Parathyroid adenoma (tissue), 2 donors: Measurements from ENCODE around the gene OVOL3.

Source experiments
- H2AFZ ChIP-seq: fragments of 300-600 bp; sonication (generic); one replicate; pipeline ENCODE4 v1.7.0; 2017; ENCODE audit warnings: antibody characterized with exemption, mild to moderate bottlenecking
- H3K27ac ChIP-seq: fragments of 300-600 bp; sonication (generic); one replicate; pipeline ENCODE4 v1.7.0; 2017
- H3K27me3 ChIP-seq: fragments of 300-600 bp; sonication (generic); one replicate; pipeline ENCODE4 v1.7.0; 2017; ENCODE audit warnings: low read length; ENCODE audit not compliant: control insufficient read depth, insufficient read depth
- H3K36me3 ChIP-seq: fragments of 300-600 bp; sonication (generic); one replicate; pipeline ENCODE4 v1.7.0; 2017; ENCODE audit warnings: low read length; ENCODE audit not compliant: control insufficient read depth, insufficient read depth
- H3K4me1 ChIP-seq: fragments of 300-600 bp; sonication (generic); one replicate; pipeline ENCODE4 v1.7.0; 2017; ENCODE audit warnings: control low read depth
- H3K4me2 ChIP-seq: fragments of 300-600 bp; sonication (generic); one replicate; pipeline ENCODE4 v1.7.0; 2017; ENCODE audit warnings: low read length
- H3K4me3 ChIP-seq: fragments of 300-600 bp; sonication (generic); one replicate; pipeline ENCODE4 v1.7.0; 2017; ENCODE audit warnings: low read depth, low read length
- H3K79me2 ChIP-seq: fragments of 300-600 bp; sonication (generic); one replicate; pipeline ENCODE4 v1.7.0; 2017; ENCODE audit warnings: control low read depth
- H3K9ac ChIP-seq: fragments of 300-600 bp; sonication (generic); one replicate; pipeline ENCODE4 v1.7.0; 2017; ENCODE audit warnings: mild to moderate bottlenecking
- H3K9me3 ChIP-seq: fragments of 300-600 bp; sonication (generic); one replicate; pipeline ENCODE4 v1.7.0; 2017; ENCODE audit warnings: low read length; ENCODE audit not compliant: control insufficient read depth
- TF ChIP-seq, protein P1 (sequence below): fragments of 300-600 bp; sonication (generic); IDR thresholded peaks from one replicate; pipeline ENCODE4 v1.7.0; 2017; ENCODE audit warnings: antibody characterized with exemption, mild to moderate bottlenecking
- donor health status: primary hyperparathyroidism.

OVOL3 gene

DNA sequence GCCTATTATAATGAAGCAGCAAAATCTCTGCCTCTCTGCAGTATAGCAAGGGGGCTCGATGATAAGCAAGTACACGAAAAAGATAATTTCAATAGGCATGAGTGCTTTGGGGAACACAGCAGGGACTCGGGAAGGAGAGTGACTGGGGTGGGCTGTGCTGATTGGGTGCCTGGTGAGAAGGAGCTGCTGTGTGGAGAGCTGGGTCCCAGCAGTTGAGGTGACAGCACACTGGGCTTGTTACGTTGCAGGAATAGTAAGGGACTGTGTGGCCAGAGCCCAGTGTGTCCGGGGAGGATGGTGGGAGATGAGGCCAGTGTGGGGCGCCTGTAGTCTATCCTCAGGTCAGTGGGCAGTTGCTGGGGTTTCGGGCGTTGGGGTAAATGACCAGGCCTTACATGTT is 38.9 kb upstream of the OVOL3 start:
- Histone ChIP-seq H3K4me1 (no peaks in the 10 kb centered on the region), H3K9me3 (no peaks in the 10 kb centered on the region), H3K9ac (no peak overlapping the region), H2AFZ (no peak overlapping the region), H3K36me3 (no peaks in the 10 kb centered on the region), H3K4me3 (no peak overlapping the region), H3K4me2 (no peak overlapping the region), H3K79me2 (no peaks in the 10 kb centered on the region), H3K27ac (no peak overlapping the region), H3K27me3 (no peaks in the 10 kb centered on the region)
- TF ChIP-seq, protein P1, sequence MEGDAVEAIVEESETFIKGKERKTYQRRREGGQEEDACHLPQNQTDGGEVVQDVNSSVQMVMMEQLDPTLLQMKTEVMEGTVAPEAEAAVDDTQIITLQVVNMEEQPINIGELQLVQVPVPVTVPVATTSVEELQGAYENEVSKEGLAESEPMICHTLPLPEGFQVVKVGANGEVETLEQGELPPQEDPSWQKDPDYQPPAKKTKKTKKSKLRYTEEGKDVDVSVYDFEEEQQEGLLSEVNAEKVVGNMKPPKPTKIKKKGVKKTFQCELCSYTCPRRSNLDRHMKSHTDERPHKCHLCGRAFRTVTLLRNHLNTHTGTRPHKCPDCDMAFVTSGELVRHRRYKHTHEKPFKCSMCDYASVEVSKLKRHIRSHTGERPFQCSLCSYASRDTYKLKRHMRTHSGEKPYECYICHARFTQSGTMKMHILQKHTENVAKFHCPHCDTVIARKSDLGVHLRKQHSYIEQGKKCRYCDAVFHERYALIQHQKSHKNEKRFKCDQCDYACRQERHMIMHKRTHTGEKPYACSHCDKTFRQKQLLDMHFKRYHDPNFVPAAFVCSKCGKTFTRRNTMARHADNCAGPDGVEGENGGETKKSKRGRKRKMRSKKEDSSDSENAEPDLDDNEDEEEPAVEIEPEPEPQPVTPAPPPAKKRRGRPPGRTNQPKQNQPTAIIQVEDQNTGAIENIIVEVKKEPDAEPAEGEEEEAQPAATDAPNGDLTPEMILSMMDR, result no peak

DNA sequence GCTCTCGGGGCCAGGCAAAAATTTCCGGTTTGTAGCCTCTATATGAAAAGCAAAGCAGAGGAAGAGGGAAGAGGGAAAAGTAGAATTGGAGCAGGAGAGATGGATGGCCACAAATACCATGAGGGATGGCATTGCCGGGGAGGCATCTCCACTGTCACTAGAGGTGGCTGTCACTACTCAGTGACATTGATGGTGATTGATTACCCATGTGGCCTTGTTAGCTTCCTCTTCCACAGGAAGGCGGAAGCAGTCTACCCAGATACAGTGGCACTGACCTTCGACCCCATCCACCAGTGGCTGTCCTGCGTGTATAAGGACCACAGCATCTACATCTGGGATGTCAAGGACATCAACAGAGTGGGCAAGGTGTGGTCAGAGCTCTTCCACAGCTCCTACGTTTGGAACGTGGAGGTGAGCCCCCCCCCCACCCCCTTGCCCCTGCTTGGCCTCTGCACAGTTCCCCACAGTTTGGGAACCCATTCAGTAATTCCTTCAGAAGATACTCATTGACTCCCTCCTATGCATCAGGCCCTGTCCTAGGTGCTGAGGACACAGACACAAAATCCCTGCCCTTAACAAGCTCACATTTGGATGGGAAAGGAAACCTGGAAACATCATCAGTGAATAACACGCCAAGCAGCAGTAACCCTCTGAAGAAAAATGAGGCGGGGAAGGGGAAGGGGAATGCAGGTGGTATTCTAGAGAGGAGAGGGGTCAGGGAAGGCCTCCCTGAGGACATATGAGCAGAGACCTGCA is 37.6 kb upstream of the OVOL3 start:
- Histone ChIP-seq H2AFZ (no peak overlapping the region), H3K9ac (no peak overlapping the region), H3K27ac (no peak overlapping the region), H3K4me2 (no peak overlapping the region), H3K9me3 (no peaks in the 10 kb centered on the region), H3K36me3 (no peaks in the 10 kb centered on the region), H3K4me3 (no peak overlapping the region), H3K27me3 (no peaks in the 10 kb centered on the region), H3K79me2 (no peaks in the 10 kb centered on the region), H3K4me1 (no peaks in the 10 kb centered on the region)
- TF ChIP-seq, protein P1, result no peak

DNA sequence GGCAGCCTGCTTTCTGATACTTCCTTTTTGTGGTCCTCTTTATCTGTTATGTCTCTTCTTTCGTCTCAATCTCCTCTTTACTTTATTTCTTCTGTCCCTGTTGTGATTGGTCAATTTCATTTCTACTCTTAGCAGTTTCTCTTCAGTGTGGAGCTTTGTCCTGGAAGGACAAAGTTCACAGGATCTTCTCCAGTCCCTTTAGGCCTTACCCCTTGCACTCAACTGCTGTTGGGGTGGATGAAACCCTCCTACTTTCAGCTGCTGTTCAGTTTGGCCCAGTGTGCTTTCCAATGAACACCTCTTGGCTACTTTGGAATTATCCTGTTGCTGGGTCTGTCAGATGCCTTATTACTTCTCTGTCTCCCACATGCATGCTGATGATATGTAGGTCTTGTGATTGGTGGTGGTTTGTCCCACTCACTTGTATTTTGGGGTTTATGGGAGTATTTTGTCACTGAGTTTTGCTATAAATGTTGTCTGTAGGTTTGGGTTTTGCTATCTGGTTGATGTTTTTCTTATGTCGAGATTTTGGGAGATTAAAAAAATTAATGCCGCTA is 31.5 kb upstream of the OVOL3 start:
- no peaks in the 10 kb centered on the region for H3K36me3 ChIP-seq
- TF ChIP-seq, protein P1, result no peak
- no peak overlapping the region for H3K27ac ChIP-seq
- no peak overlapping the region for H2AFZ ChIP-seq
- no peak overlapping the region for H3K9ac ChIP-seq
- H3K4me3 ChIP-seq, result no peak overlapping the region
- no peaks in the 10 kb centered on the region for H3K79me2 ChIP-seq
- no peaks in the 10 kb centered on the region for H3K4me1 ChIP-seq
- H3K27me3 ChIP-seq, result no peaks in the 10 kb centered on the region
- no peak overlapping the region for H3K4me2 ChIP-seq
- no peaks in the 10 kb centered on the region for H3K9me3 ChIP-seq

DNA sequence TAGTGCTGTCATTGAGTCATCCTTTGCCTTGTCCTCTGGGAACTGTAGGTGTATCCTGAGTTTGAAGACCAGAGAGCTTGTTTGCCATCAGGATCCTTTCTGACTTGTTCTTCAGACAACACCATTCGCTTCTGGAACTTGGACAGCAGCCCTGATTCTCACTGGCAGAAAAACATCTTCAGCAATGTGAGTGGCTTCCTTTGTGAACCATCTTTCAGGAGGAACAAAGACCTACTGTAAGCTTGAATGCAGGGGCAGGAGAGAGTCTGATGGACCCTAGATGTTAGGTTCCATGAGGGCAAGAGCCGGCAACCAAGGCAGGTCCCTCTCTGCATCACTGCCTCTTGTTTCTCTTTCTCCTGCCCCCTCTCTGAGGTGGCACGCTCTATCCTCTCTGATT is 29.6 kb upstream of the OVOL3 start:
- Histone ChIP-seq H3K9ac (no peak overlapping the region), H3K79me2 (no peaks in the 10 kb centered on the region)

More for the DNA sequence above, 29.6 kb upstream of the OVOL3 start:
- H2AFZ ChIP-seq, result no peak overlapping the region
- no peak overlapping the region for H3K4me3 ChIP-seq
- no peaks in the 10 kb centered on the region for H3K9me3 ChIP-seq
- TF ChIP-seq, protein P1, result no peak
- no peaks in the 10 kb centered on the region for H3K4me1 ChIP-seq
- no peaks in the 10 kb centered on the region for H3K27me3 ChIP-seq
- no peak overlapping the region for H3K27ac ChIP-seq
- H3K36me3 ChIP-seq, result no peaks in the 10 kb centered on the region
- no peak overlapping the region for H3K4me2 ChIP-seq
